ENCODE measurements around the gene TIGD6.
A peak's percentile ranks its signal among the peaks of the same experiment; 100 is the strongest.
"Not testable (repeated sequence)": the region's sequence is repeated elsewhere in the genome, so short reads cannot be mapped to it uniquely, and the experiment has no call there.

TIGD6 gene

DNA sequence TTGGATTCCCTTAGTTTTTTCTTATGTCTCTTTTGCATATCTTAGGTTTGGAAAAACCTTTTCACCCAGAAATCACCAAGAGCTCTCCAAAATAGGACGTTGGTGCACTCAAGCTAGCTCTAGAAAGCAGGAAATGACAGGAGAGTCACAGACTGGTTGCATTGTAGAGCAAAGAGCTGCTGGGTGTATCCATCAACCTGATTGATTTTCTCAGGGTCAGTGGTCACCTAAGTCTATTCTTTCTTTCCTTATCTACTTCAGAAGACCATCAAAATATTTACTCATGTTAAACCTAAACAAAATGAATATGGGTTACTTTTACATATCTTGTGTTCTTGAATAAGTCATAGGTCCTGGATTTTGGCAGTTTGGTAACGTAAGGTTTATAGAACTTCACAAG is 25.0 kb downstream of the TIGD6 start:
- no peak for DNase-seq (ENCODE audit: low read depth, low spot score)

DNA sequence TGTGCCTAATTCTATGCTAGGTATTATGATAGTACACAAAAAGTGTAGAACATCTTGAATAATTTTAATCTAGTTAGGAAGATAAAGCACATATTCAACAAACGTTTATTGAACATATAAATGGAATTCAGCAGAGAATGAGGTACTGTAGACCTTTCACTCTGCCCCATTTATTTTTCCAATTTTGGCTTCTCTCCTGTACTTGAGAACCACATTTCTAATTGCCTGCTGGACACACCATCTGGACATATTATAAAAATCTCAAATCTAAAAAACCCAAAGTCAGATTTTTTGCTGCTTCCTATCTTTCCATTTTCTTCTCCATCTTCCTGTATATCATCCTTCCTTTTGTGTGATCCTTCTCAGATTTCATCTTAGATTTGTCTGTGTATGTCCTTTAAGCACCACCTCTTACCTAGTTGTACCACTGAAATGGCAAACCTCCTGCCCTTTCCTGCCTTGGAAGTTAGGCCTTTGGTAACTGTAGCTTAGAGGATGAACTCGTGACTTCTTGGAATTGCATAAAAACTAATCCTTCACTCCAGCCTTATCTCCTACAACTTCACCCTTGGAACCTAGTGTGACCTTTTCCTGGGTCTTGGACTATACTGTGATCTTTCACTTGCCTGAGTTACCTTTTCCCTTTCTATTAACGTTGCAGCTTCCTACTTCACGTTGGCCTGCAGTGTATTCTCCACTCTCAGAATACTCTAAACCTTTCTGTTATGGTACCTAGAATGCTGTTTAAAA is 31.1 kb downstream of the TIGD6 start:
- DNase-seq (ENCODE audit: low read depth, low spot score), result no peak

DNA sequence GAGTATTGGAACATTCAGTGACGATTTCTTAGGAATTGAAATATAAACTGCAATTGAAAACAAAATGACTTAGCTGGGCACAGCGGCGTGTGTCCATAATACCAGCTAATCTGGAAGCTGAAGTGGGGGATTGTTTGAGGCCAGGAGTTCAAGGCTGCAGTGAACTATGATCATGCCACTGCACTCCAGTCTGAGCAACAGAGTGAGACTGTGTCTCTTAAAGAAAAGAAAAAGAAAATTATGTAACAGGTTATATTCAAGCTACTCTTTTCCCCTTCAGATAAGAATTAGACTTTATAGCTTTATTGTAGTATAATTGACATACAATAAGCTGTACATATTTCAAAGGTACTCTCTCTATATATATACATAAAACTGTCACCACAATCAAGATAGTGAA is 33.5 kb downstream of the TIGD6 start:
- DNase-seq (ENCODE audit: low read depth, low spot score), result no peak

DNA sequence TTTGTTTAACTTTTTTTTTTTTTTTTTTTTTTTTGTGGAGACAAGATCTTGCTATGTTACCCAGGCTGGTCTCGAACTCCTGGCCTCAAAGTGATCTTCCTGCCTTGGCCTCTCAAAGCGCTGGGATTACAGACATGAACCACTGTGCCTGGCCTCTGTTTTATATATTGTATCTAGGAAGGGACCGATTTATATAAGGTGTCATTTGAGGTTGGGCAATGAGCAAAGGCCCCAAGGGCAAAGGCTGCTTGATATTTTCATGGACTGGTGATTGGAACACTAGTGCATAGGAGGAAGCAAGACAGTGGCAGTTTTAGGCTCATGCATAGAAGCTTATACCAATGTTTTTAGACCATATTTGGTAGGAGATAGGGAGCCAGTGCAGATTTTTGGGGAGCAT is 36.7 kb downstream of the TIGD6 start:
- DNase-seq (ENCODE audit: low read depth, low spot score), result no peak

DNA sequence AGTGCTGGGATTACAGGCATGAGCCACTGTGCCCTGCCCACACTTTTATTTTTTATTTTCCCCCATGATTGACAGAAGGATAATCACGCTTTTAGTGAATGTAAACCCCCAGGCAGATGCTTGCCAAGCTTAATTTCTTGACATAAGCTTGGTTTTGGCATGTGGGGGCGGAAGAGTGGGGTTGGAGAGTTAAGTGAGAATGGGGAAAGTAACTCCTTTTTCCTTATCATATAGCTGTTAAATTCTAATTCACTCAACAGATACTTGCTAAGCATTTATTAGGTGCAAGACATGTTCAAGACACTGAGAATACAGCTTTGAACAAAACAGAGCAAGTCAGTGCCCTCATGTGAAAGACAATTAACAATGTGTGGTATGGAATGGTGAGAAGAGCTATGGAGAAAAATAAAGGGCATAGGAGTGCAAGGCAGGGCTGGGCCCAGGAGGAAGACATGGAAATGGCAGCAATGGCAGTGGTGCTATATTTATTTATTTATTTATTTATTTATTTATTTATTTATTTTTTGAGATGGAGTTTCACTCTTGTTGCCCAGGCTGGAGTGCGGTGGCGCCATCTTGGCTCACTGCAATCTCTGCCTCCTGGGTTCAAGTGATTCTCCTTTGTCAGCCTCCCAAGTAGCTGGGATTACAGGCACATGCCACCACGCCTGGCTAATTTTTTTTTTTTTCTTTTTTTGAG is 37.7 kb downstream of the TIGD6 start:
- DNase-seq (ENCODE audit: low read depth, low spot score), result no peak

DNA sequence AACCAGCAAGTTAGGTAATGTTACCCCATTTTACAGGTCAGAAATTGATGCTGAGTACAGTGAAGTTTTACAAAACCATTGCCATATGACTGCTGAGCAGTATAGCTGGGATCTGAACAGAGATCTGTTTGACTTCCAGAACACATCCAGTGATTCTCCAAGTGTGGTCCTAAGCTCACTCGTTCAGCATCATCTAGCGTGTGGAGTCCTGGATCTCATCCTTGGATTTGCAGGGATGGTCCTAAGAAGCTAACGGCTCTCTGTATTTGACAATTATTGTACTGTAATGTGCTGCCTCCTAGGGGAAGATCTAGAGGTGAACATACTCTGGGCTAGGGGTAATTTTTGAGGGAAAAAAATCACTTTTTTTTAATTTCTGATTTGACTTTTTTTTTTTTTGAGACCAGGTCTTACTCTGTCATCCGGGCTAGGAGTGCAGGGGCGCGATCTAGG is 38.5 kb downstream of the TIGD6 start:
- no peak for DNase-seq (ENCODE audit: low read depth, low spot score)

DNA sequence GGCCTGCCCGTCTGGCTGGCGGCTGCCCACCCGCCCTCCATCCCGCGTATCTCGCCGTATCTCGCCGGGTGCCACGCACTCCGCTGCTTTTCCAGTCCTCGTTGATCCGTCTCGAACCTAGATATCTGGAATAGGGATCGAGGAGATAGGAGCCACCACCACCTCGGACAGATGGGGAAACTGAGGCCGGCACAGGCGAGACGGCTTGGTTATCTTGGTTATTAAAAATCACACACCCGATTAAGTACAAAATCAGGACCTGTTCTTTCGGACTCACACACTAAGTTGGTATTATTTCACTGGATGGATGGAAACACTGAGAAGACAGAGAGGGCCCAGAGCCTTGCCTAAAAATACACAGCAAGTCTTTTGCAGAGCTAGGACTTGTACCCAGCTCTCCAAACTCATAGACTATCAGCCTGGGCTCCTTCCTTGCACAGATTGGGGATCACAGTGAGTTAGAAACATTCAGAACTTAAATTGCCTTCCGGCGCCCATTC is 39.2 kb downstream of the TIGD6 start:
- DNase-seq (ENCODE audit: low read depth, low spot score), result no peak

DNA sequence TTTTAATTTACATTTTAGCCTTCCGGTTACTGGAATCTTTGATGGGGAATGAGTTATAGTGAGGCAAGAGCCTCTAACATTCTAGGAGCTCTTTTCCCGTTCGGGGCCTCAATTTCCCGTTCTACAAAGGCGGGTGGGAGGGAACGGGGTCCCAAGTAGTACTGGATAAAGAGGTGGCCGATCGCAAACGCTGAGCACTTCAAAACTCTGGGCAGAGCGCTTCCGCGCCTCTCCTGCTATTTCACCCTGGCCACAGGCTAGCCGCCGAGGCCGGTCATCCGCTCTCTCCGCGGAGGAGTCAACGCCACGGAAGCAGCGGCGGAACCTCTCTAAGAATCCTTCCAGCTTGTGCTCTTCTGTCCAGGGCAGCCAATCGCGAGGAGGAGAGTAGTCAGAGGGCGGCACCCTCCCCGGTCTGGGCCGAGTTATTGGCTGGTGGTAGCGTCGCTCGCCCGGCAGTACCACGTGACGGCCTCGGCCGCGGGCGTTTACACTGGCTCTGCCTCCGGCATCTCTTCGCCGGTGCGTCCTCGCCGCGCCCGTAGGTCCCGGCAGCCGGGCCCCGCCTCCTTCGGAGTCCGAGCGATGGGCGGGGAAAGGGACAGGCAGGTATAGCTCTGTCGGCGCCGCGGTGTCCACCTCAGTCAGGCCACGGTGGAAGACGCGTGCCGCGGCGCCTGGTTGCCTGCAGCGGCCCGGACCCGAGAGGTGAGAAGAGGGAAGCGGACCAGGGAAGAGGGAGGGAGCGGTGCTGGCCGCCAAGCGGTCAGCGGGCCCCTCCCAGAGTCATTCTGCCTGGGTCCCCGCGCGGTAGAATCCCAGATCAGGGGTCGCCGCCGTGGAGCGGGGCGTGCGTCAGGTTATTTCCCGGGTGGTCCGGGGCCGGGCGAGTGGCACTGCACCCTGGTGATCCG is 39.9 kb downstream of the TIGD6 start, which contains the start of gene SLC26A2:
Gene SLC26A2 (plus strand): TSS at position 487 of the 914 bp plus-strand sequence. CDS start 16,895 bp downstream, outside the sequence.
- peak; percentile 84 for DNase-seq (ENCODE audit: low read depth, low spot score)

DNA sequence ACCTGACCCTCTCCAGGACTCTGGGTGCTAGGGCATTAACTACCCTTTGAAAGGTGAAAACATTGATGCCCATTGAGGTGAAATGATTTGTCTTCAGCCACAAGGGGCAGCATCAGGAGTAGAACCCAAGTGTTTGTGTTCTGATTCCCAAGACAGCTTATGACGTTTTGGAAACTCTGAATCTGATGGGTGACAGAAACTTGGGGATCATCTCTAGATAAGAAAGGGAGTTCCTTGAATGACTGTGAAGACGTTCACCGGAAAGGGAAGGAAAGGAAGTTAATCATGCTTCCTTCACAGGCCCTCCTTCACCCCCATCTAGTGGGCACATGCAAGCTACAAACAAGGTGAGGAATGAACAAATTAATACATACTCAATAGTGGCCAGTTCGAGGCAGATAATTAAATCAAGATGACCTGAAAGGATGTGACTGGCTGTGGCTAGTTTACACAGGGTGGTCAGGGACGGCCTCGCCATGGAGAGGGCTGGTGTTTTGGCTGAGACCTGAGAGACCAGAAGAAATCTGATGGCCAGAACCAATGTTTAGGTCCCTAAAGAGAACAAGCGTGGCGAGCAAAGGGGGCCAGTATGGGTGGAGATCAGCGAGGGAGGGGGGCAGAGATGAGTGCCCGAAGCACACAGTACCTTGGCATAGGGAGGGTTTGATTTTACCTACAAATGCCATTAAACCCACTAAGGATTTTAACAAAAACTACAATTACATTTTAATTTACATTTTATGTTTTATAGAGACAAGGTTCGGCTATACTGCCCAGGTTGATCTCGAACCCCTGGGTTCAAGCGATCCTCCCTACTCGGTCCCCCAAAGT is 40.8 kb downstream of the TIGD6 start:
- DNase-seq (ENCODE audit: low read depth, low spot score), result peak; percentile 28

DNA sequence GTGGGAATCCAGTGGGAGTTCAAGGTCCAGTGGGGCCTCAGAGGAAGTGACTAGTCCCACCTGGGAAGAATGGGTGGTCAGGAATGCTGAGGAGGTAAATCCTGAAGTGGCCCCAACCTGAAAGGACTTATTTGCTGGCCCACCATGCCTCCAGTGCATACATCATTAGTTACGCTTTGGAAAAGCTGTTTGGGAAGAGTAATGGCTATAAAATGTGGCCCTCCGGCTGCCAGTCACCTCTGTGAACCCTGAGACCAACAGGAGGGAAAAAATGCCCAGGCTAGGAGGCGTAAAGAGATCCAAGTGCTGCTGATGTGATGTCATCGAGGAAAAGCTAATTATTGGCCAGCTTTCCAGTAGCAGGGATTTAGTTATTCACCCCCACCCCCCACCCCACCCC is 42.6 kb downstream of the TIGD6 start:
- DNase-seq (ENCODE audit: low read depth, low spot score), result no peak

DNA sequence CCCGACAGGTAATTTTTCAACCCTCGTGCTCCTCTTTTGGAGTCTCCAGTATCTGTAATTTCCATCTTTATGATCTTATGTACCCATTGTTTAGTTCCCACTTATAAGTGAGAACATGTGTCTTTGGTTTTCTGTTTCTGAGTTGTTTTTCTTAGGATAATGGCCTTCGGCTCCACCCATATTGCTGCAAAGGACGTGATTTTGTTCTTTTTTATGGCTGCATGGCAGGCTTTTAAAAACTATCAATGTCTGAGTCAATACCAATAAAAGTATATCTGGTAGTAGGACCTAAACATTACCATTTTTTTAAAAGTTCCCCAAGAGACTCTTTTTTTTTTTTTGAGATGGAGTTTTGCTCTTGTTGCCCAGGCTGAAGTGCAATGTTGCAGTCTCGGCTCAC is 43.8 kb downstream of the TIGD6 start:
- DNase-seq (ENCODE audit: low read depth, low spot score), result no peak

DNA sequence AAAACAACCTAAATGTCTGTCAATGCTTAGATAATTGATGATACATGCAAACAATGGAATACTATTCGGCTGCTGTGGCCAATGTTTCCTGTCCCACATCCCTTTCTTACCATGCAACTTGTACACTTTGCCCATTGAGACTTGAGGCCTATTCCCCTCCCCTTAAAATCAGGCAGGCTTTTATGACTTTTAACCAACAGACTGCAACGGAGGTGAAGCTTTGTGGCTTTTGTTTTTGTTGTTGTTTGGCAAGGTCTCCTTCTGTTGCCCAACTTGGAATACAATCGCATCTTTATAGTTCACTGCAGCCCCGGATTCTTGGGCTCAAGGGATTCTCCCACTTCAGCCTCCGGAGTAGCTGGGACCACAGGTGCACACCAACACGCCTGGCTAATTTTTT is 45.7 kb downstream of the TIGD6 start:
- DNase-seq (ENCODE audit: low read depth, low spot score), result no peak

DNA sequence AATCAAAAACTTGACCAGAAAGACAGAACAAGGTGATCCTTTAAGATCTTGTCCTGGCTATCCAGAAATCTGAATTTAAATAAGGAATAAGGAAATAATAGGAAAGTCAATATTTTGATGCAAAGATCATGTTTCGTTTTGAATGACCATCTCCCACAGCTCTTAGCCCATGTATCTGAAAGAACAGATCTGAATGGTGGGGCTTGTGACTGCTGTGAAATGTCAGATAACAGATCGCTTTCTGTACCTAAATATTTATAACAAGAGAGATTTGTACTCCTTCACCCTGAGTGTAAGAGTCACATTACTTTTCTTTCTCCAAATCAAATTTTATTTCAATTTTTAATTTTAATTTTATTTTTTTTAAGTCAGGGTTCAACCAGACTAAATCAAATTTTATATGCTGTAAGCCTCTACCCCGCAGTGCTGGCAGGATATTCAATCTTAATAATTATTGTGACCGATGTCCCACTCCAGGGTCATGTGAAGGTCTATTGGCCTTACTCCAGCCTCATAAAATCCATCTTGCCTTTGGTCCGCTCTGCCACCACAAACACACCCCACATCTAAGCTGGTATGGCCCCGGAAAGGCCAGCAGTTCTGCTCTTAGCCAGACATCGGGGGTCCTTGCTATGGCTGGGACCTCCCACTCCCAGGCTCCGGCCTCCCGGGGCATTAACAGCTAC is 46.9 kb downstream of the TIGD6 start:
- no peak for DNase-seq (ENCODE audit: low read depth, low spot score)

DNA sequence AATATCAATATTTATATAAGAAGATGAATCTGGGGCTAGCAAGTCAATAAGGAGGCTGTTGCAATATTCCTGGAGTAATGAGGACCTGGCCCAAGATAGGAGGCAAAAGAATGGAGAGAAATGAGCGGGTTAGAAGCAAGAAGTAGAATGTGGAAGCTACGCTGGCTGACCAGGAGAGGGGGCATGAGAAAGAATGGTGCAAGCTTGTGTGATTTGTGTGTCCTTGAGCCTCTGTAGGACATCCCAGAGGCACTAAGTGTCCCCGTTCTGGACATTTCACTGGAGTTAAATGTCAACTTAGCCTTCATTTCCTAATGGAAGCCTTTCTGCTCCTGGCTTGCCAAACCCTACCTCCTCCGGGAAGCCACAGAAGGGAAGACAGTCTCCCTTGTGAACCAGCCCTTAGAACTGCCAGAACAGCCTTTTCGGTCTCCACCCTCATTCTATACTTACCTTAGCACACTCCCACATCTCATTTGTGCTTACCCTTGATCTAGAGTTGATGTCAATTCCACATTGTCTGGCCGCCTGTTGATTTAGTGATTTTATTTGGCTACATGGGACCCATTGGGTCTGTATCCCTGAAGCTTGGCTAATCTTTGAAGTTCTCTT is 49.2 kb downstream of the TIGD6 start:
- no peak for DNase-seq (ENCODE audit: low read depth, low spot score)

DNA sequence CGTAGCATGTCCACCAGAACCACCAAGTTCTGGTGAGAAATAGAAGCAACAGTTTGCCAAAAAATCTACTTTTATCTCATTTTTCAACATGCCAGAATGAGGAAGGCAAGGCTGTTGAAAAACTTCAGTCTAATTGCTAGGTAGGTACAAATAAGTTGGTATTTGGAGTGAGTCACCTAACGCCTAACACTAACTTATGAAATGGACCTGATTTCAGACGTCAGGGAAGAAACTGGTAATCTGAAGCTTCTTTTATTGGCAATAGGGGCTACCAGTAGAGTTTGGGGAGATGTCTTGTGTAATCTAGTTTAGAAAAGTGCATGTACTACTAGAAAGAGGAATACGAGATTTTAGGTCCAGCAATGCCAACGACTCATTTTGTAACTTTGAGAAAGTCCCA is 51.5 kb downstream of the TIGD6 start:
- no peak for DNase-seq (ENCODE audit: low read depth, low spot score)

DNA sequence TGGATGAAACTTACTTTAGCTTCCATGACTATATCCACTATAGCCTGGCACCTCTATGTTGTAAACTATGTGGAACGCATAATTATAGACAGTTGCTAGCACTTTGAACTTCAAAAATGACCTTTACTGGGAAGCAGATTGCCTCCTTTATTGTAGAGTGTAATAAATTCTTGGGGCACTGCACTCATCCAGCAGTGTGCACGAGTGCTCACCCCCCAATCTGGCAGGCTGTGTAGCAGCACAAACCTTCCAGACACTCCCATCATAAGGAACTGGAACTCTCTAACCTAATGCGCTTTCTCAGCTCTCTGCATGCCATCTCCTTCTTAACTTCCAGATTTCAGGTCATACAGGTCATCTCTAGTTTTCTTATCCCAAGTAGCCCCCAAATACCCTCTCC is 54.3 kb downstream of the TIGD6 start:
- DNase-seq (ENCODE audit: low read depth, low spot score), result no peak

DNA sequence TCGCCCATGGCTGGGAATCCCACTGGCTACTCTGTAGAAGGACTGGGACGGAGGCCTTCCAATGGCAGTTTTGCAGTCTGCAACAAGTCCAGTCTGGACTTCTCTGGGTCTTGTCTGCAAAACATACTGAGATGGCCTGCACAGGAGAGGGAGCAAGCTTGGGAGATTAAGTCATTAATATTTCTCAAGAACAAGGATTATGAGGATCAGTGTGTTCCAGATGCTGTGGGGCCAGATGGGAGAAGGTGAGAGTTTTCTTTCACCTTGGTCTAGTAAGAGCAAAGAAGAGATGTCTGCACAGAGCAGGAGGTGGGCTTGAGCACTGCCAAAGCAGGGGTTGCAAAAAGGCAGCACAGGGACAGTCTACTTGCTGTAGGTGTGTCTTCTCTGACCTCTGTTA is 55.8 kb downstream of the TIGD6 start, which contains the start of gene PDE6A:
Gene PDE6A (minus strand): TSS at position 128 of the 400 bp plus-strand sequence. CDS start 120 bp downstream, at position 8.
- no peak for DNase-seq (ENCODE audit: low read depth, low spot score)

DNA sequence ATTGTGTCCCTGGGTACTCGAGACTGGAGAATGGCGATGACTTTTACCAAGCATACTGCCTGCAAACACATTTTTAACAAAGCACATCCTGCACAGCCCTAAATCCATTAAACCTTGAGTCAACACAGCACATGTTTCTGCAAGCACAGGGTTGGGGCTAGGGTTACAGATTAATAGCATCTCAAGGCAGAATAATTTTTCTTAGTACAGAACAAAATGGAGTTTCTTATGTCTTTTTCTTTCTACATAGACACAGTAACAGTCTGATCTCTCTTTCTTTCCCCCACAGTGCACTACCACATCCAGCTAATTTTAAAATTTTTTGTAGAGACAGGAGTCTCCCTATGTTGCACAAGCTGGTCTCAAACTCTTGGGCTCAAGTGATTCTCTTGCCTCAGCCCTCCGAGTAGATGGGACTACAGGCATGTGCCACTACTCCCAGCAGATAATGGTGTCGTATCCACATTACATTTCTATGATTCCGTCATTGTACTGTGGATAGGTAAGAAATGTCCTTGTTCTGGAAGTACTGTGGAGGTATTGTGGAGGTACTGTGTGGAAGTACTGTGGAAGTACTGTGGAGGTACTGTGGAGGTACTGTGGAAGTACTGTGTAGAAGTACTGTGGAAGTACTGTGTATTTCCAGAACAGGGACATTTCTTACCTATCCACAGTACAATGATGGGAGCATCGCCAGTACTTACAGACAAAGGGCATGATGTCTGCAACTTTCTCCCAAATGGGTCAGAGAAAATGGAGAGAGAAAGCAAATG is 57.1 kb downstream of the TIGD6 start:
- DNase-seq (ENCODE audit: low read depth, low spot score), result not testable (repeated sequence)

Measured in activated CD4-positive, CD25-positive, alpha-beta regulatory T cell treated with anti-CD3 and anti-CD28 coated beads, Interleukin-2, amount 50 U/mL, for 16 hours (primary cell).